Fibroblast of skin of left quadriceps (primary cell): ENCODE data around the gene SELP.

Source experiments
- DNase-seq, 2 experiments: peaks; one replicate each; pipeline ENCODE4 v3.0.0-alpha.2; 2013; ENCODE audit warnings: low read depth in 2 of 2

SELP gene

GRCh38 chr1:169576241-169576934 is 53.5 kb downstream of the SELP start:
- no peak for DNase-seq

GRCh38 chr1:169574336-169574735 is 55.6 kb downstream of the SELP start:
- no peak for DNase-seq

- DNase-seq: no peak
Observed at GRCh38 chr1:169572187-169572586, 57.7 kb downstream of the SELP start.

- DNase-seq: no peak
Observed at GRCh38 chr1:169571450-169571849, 58.5 kb downstream of the SELP start.

GRCh38 chr1:169570172-169570574 is 59.8 kb downstream of the SELP start:
- no peak for DNase-seq

GRCh38 chr1:169568497-169568896 is 61.4 kb downstream of the SELP start:
- no peak for DNase-seq

GRCh38 chr1:169565335-169566271 is 64.3 kb downstream of the SELP start:
- DNase-seq: no peak

- no peak for DNase-seq
Observed at GRCh38 chr1:169563650-169564049, 66.3 kb downstream of the SELP start.

- DNase-seq: no peak
Observed at GRCh38 chr1:169563019-169563615, 66.8 kb downstream of the SELP start.

GRCh38 chr1:169561692-169562091 is 68.2 kb downstream of the SELP start:
- DNase-seq: no peak

- no peak for DNase-seq
Observed at GRCh38 chr1:169557131-169557530, 72.8 kb downstream of the SELP start.

GRCh38 chr1:169550294-169550693 is 79.6 kb downstream of the SELP start:
- DNase-seq: peak; percentile 7 to 16

- no peak for DNase-seq
Observed at GRCh38 chr1:169548282-169548681, 81.6 kb downstream of the SELP start.

- peak; percentile 38 to 47 for DNase-seq
Observed at GRCh38 chr1:169546087-169546995, 83.6 kb downstream of the SELP start.

- DNase-seq: no peak
Observed at GRCh38 chr1:169545472-169545871, 84.5 kb downstream of the SELP start.

GRCh38 chr1:169538998-169539871 is 90.7 kb downstream of the SELP start:
- DNase-seq: peak; percentile 62 to 70
